GM12891 (cell line): ENCODE data around the gene FHIT.

Experiments used
- POLR2A ChIP-seq: IDR thresholded peaks from 2 replicates; pipeline ENCODE4 v1.6.1; 2011; ENCODE audit warnings: low read depth, low read length, control low read depth
- POLR2AphosphoS5 ChIP-seq: IDR thresholded peaks from 2 replicates; pipeline ENCODE4 v1.6.1; 2011; ENCODE audit warnings: low read depth, low read length, control low read depth
- POU2F2 ChIP-seq: IDR thresholded peaks from 2 replicates; pipeline ENCODE4 v1.6.1; 2011; ENCODE audit warnings: low read depth, mild to moderate bottlenecking, control low read depth, low read length, moderate library complexity
- SPI1 ChIP-seq: IDR thresholded peaks from 2 replicates; pipeline ENCODE4 v1.6.1; 2011; ENCODE audit warnings: low read depth, low read length, control low read depth
- TAF1 ChIP-seq: IDR thresholded peaks from 2 replicates; pipeline ENCODE4 v1.6.1; 2011; ENCODE audit warnings: low read depth, low read length, control low read depth

DNA sequence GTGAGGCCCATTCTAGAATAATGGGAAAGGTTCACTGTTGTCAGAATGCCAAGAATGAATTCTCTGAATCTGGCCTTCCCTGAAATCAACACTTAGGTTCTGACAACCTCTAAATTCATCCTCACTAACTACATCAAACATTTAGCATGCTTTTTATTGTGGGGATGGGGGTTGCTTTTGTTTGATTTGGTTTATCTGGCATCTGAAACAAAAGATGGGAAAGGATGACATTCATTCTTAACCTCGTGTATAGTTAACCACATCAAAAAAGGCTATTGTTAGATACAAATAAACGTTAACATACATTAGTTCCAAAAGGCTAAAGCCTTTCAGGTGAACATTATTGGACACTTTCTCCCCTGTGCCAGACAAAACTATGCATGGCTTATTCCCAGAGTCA is 357.3 kb downstream of the FHIT start:
- no peak for TF ChIP-seq POLR2AphosphoS5
- TF ChIP-seq POLR2A: no peak
- TF ChIP-seq POU2F2: no peak
- no peak for TF ChIP-seq TAF1
- no peak for TF ChIP-seq SPI1
